Fibroblast of skin of scalp (primary cell): Measurements from ENCODE around the gene TCHP. TPM values are rescaled to one million over a fixed set of nuclear protein-coding genes. Genes with fewer than 3 reads are reported as not detected.
"Not testable (repeated sequence)": the region's sequence is repeated elsewhere in the genome, so short reads cannot be mapped to it uniquely, and the experiment has no call there.

Experiments
- DNase-seq: peaks from one replicate; pipeline ENCODE4 v3.0.0-alpha.2; 2013
- polyA plus RNA-seq, 2 experiments: library from polyadenylated mRNA; unstranded; fragments of 120-200 nt; gene quantifications; one replicate each; pipeline ENCODE4 v1.2.1, GENCODE V29; 2013; ENCODE audit not compliant: insufficient read length in 2 of 2

Gene TCHP
- 17.9 TPM for polyA plus RNA-seq (2013, experiment 1 of 2; ENCODE audit: insufficient read length)
- 18.8 TPM for polyA plus RNA-seq (2013, experiment 2 of 2; ENCODE audit: insufficient read length)

DNA sequence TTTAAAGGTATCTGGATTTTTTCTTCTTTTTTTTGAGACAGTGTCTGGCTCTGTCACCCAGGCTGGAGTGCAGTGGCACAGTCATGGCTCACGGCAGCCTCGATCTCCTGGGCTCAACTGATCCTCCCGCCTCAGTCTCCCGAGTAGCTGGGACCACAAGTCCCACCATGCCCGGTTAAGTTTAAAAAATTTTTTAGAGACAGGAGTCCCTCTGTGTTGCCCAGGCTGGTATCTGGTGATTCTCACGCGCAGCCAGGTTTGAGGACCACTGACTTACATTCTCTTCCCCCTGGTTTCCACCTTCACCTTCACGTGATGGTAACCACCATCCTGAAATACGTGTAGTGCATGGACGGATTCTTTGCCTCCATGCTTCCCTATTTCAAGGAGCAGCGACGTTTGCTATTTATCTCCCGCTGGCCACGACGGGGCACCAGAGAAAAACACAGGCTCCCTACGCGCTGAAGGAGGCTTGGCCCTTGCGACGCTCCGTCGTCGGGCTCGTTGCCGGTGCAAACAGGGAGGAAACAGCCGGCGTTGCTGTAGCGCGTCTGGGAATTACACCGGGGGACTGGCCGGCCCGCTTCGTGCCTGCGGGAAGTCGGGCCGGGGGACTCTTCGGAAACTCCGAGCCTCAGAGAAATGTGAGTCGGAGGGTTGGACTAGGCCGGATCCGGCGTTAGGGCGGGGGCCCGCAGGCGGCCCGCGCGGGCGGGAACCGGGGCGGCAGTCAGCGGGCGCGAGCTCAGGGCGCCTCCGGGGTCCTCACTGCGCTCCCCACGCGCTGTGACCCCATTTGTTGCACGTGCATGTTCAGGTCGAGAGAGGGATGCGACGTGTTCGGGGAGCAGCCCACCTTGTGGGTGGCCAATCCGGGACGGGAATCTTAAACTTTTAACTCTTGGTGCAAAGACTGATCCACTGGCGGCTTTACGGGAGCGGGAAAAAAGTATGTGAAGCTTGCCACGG lies at the start of gene TCHP:
Gene TCHP (plus strand): TSS at position 492 of the 969 bp plus-strand sequence. CDS start 2,753 bp downstream, outside the sequence.
- peak; percentile 90 for DNase-seq

DNA sequence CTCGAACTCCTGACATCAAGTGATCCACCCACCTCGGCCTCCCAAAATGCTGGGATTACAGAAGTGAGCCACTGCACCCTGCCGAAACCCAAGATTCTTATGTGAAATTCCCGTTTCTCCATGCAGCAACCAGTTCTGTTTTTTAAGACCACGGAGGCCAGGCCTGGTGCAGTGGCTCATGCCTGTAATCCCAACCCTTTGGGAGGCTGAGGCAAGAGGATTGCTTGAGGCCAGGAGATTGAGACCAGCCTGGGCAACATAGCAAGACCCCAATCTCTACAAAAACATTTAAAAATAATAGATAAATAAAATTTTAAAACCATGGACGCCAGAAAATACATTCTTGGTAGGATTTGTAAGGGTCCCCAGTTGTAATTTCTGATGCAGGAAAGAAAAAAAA lies 49.6 kb upstream of the TCHP start:
- not testable (repeated sequence) for DNase-seq

- no peak for DNase-seq
Observed at GRCh38 chr12:109855377-109855776, 44.7 kb upstream of the TCHP start.

- DNase-seq, result no peak
Observed at GRCh38 chr12:109857715-109858114, 42.4 kb upstream of the TCHP start.

DNA sequence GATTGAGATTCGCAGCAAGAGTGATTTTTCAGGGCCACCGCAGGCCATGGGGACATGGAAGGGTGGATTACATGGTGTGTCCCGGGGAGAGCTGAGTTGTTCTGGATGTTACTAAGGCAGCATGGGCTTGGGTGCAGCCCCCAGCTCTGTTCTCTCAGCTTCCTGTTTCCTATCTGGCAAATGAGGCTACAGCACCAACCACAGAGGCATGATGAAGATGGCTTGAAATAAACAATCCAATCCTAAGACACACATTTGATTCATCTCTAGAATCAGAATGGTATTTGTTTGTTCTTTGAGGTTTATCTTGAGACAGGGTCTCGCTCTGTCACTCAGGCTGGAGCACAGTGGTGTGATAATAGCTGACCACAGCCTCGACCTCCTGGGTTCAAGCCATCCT lies 41.3 kb upstream of the TCHP start:
- no peak for DNase-seq

DNA sequence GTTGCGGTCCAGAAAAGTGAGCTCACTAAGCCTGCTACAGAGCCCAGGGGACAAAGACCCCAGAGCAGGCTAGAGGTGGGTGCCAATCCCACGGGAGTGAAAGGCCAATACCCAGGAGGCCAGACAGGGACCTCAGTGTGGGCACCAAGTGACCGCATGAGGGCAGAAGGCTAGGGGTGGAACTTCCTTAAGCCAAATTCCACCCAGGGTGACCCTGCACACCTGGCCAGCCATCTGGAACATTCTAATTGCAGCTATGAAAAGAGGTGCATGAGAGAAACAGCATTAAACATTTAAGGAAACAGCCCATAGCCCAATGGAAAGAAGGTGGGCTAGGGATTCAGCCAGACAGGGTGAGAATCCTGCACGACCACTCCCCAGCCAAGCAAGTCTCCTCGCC lies 39.1 kb upstream of the TCHP start:
- no peak for DNase-seq

DNA sequence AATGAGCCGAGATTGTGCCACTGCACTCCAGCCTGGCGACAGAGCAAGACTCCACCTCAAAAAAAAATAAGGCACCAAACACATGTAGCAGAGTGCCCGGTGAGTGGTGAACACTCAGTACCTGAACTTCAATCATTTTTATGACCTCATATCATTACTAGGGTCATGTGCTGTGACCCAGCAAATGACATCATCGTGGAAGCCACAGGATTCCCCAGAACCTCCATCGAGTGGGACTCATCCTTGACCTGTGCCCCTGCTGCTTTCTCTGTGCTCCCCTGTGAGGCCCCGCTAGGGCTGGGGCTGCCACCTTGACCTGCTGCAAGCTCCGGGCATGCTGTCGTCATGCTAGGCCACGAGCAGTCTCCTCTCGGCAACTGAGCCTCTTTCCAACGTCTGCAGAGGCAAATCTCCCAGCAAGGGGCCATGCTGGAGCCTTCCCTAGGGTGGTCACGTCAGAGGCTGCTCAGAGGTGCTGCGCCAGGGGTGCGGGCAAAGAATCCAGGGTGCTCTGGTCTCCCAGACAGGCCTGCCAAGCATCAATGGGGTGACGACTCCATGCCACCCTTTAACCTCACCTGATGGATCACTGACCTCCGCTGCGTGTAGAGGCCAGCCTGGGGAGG lies 38.3 kb upstream of the TCHP start:
- no peak for DNase-seq

DNA sequence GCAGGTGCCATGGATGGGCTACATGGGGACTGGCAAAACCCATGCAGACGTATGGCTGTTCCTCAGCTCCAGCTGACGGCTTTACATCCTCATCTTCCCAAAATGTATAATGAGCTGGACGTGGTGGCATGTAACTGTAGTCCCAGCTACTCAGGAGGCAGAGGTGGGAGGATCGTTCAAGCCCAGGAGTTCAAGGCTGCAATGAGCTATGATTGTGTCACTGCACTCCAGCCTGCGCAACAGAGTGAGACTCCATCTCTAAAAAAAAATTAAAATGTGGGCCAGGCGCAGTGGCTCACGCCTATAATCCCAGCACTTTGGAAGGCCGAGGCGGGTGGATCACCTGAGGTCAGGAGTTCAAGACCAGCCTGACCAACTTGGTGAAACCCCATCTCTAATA lies 37.6 kb upstream of the TCHP start:
- not testable (repeated sequence) for DNase-seq

- peak; percentile 28 for DNase-seq
Observed at GRCh38 chr12:109863847-109864712, 36.0 kb upstream of the TCHP start.

DNA sequence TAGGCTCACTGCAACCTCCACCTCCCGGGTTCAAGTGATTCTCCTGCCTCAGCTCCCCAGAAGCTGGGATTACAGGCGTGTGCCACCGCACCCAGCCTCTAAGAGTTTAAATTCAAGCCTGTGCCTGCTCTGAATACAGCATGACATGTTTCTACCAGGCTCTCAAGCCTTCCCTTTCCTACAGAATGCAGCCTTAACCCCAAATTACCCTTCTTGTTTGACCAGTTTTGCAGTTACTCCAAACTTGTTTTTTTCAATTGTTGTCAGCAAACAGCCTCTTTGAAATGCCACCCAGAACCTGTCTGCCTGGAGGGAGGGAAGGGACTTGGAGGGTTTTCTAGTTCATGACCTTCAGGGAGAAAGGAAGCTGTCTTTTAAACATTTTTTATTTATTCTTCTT lies 35.2 kb upstream of the TCHP start:
- no peak for DNase-seq

GRCh38 chr12:109868182-109869051 lies 31.7 kb upstream of the TCHP start:
- no peak for DNase-seq

- peak; percentile 39 for DNase-seq
Observed at GRCh38 chr12:109870648-109871047, 29.4 kb upstream of the TCHP start.

DNA sequence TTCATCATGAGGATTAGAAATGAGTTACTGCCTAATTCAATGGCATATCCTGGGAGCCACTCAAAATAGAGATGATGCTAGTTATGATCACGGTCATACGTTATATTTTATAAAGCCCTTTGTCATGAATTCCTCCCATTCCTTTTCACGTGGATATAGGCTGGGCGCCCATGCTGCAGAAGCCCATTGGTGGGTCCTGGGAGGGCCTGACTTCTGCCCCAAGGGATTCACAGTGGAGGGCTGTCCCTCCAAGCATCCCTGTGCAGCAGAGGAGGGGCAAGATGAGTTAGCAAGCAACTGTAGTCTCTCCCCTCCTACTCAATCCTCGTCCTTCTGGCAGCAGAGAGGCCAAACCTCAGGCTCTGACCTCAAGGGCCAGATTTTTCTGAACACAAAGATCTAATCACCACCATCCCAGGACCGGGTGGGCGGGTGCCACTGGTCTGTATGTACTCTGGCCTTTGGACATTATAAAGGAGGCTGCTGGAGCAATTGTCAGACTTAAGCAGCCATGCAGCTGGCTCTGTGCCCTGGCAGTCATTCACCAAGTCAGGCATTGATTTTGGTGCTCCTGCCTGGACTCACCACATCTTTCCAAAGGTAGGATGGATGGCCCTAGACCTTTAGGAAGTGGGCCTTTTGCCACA lies 28.3 kb upstream of the TCHP start:
- peak; percentile 43 for DNase-seq

GRCh38 chr12:109873653-109874052 lies 26.4 kb upstream of the TCHP start:
- DNase-seq, result no peak

DNA sequence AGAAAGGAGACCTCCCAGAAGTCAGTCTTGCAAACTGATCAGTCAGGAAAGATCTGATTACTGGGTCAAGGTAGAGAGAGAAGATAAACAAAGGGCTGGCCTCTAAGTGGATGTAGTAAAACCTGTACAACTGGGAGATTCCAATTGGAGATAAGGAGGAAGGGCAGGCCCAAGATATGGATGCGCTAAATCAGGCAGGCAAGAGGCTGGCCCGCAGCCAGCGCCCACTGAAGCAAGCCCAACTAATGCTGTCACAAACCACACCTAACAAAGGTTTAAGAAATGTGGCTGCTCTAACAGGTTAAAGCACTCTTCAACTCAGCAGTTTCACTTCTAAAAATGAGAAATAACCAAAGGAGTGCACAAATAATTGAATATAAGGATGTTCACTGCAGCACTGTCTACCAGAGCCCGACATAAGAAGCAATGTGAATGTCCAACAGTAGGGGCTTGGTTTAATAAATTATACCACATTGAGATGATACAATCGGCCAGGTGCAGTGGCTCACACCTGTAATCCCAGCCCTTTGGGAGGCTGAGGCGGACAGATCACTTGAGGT lies 24.4 kb upstream of the TCHP start:
- DNase-seq, result no peak

DNA sequence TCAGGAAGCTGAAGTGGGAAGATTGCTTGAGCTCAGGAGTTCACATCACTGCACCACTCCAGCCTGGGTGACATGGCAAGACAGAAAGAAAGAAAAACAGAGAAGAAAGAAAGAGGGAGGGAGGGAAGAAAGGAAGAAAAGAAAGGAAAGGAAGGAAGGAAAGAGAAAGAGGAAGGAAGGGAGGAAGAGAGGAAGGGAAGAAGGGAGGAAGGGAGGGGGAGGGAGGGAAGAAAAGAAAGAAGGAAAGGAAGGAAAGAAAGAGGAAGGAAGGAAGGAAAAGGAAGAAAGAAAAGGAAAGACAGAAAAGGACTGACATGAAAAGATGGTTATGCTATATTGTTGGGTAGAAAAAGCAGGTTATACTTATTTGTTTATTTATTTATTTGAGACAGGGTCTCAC lies 23.7 kb upstream of the TCHP start:
- no peak for DNase-seq

GRCh38 chr12:109877504-109878246 lies 22.4 kb upstream of the TCHP start:
- no peak for DNase-seq

DNA sequence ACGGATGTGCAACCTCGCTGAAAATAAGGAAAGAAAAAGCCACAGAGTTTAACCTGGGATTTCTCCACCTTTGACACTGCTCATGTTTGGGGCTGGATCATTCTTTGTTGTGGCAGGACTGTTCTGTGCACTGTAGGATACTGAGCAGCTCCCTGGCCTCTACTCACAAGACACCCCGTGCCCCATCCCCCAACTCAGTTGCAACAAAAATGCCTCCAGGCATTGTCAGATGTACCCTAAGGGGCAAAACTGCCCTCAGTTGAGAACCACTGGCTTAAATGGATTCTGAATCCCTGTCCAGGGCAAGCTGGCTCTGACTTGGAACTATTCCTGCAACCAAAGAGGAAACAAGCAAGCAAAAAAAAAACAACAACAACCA lies 21.8 kb upstream of the TCHP start:
- DNase-seq, result no peak

GRCh38 chr12:109878749-109879148 lies 21.3 kb upstream of the TCHP start:
- DNase-seq, result no peak
